ENCODE data around the gene CCDC12. TPM values are rescaled to one million over a fixed set of nuclear protein-coding genes. Genes with fewer than 3 reads are reported as not detected.
A peak's percentile ranks its signal among the peaks of the same experiment; 100 is the strongest.

The CCDC12 gene
- total RNA-seq, 4 donors from 2014 or later: 14.3 to 52.2 (median 42.0) TPM

DNA sequence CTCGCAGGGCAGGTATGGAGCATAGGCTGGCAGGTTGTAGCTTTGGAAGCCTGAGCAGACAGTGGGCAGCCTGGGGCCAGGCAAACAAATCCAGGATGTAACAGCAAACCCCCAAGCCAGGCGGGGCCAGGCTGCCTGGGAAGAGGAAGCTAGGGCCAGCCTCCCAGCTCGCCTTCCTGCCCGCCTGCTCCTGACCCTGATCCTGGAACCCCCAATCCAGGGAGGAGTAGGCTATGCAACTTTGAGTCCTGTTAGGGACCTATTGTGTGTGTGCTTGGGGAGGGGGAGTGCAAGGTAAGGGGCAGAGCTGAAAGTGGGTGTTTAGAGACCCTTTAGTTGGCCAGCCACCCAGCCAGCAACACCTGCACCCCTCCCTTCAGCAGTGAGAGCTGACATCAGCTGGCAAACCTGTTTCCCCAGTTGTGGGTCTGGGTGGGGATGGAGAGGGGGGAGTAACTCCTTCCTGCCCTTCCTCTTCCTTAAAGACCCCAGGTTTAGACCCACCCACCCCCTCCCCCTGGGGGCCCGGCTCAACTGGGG is 5.5 kb upstream of the CCDC12 start:
- H3K36me3 ChIP-seq: no peaks in the 10 kb centered on the region
- TF ChIP-seq POLR2A (IDR thresholded peaks at IDR 0.05): no peak
- no peak for TF ChIP-seq EP300 (IDR thresholded peaks at IDR 0.05)
- TF ChIP-seq POLR2AphosphoS5 (IDR thresholded peaks at IDR 0.05): no peak
- TF ChIP-seq CTCF (IDR thresholded peaks at IDR 0.05): no peak
- peak overlapping the region in 1 of 2 donors; percentile 12 for H3K4me3 ChIP-seq
- WGBS, 2 donors (ENCODE audit: low coverage in 1 of 2): 95% methylated on average over 3 of the region's 5 CpGs; no CpG with 5 or more reads in 1 of the 2 donors
- ATAC-seq: no peak
- H3K27me3 ChIP-seq: no peaks in the 10 kb centered on the region
- peak overlapping the region in 3 of 4 donors; percentile 12 to 47 (median 47) for H3K27ac ChIP-seq
- H3K9me3 ChIP-seq: no peaks in the 10 kb centered on the region
- H3K4me1 ChIP-seq: peaks cover 0 to 47% (median 20%) of the 10 kb centered on the region in 3 donors

DNA sequence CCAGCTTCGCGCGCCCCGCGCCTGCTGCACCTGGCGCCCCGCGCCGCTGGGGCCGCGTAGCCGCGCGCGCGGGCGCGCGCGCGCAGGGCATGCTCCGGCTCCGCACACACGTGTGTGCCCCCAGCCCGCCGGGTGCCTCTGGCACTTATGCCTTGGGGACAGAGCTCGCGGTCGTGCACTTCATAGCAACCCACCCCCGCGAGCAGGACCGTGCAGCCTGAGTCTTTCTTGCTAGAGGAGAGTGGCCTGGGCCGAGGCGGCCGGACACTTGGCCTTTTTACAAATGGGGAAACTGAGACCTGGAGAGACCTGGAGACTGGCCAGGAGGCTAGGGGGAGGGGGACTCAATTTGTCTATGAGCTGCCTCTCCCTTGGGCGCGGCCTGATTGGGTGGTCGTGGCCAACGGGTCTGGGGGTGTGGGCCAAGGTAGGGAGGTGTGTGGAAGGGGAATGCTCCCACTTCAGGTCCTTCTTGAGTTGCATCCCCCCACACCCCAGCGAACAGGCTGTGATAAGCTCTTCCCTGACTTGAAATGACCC is 3.5 kb upstream of the CCDC12 start:
- no peaks in the 10 kb centered on the region for H3K27me3 ChIP-seq
- no peak for TF ChIP-seq POLR2AphosphoS5 (IDR thresholded peaks at IDR 0.05)
- no peak for TF ChIP-seq POLR2A (IDR thresholded peaks at IDR 0.05)
- peak overlapping the region; percentile 73 to 80 for H3K4me3 ChIP-seq
- no peaks in the 10 kb centered on the region for H3K9me3 ChIP-seq
- no peak for ATAC-seq
- peaks cover 0 to 52% (median 28%) of the 10 kb centered on the region in 3 donors for H3K4me1 ChIP-seq
- no peaks in the 10 kb centered on the region for H3K36me3 ChIP-seq
- 8% methylated on average over 4 of the region's 40 CpGs; no CpG with 5 or more reads in 1 of the 2 donors for WGBS, 2 donors (ENCODE audit: low coverage in 1 of 2)
- H3K27ac ChIP-seq: peak overlapping the region in 3 of 4 donors; percentile 88 to 97 (median 89)

DNA sequence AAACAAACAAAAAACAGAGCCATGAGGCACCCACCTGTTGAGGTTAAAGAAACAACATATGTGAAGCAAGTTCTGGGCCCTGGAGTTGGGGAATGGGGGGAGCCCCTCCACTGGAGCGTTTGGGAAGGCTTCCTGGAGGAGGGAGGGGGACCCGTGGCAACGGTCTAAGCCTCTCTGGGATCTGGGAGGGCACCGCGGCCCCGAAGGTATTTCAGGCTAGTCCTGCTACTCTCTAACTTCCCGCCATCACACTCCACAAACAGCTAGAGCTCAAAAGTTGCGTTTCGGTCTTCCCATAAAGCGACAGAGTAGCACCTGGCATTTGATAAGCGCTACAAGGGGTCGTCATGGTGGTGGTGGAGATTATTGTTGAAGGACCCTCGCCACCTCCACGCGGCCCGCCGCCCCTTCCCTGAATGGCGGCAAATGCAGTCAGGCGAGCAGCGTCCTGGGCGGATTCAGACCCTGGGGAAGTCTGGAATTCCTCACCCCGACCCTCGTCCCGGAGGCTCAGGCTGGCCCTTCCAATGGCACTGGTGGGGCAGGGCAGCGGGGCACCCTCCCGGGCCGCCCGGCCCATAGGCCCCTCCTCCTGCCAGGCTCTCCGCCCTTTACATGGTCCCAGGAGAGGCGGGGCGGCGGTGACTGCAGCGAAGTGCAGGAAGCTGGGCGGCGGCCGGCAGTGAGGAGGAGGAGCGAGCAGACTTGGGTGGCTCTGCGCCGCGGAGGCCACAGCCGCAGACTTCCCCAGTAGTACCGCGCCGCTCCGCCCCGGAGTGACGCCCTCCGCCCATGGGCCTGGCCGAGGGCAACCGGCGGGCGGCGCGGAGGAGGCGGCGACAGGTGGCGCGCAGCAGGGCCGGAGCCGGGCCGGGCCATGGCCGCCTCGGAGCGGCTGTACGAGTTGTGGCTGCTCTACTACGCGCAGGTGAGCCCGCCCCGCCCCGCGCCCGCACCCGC is 2.7 kb upstream of the CCDC12 start, which contains the start of gene NBEAL2:
Gene NBEAL2 (plus strand): TSS at position 682 of the 960 bp plus-strand sequence. CDS start 196 bp downstream, at position 878.
- no peaks in the 10 kb centered on the region for H3K36me3 ChIP-seq
- H3K4me3 ChIP-seq: peak within 1 kb of the TSS; percentile 73 to 80
- WGBS, 2 donors (ENCODE audit: low coverage in 1 of 2): no CpG with 5 or more reads among the region's 73 CpGs
- no peaks in the 10 kb centered on the region for H3K27me3 ChIP-seq
- H3K27ac ChIP-seq: peak within 1 kb of the TSS; percentile 85 to 97 (median 88)
- H3K9me3 ChIP-seq: no peaks in the 10 kb centered on the region
- peaks cover 0 to 59% (median 34%) of the 10 kb centered on the region in 3 donors for H3K4me1 ChIP-seq
- ATAC-seq: peak; percentile 90
- TF ChIP-seq EP300 (IDR thresholded peaks at IDR 0.05) (no peak), POLR2AphosphoS5 (IDR thresholded peaks at IDR 0.05) (peak; percentile 68), POLR2A (IDR thresholded peaks at IDR 0.05) (peak; percentile 60), CTCF (IDR thresholded peaks at IDR 0.05) (peak in 3 of 4 experiments; percentile 34 to 41 (median 36))

- peaks cover 0 to 68% (median 37%) of the 10 kb centered on the region in 3 donors for H3K4me1 ChIP-seq
- H3K9me3 ChIP-seq: no peaks in the 10 kb centered on the region
- no peak for ATAC-seq
- 77 to 100% methylated on average over 1 to 3 of the region's 9 CpGs for WGBS, 2 donors (ENCODE audit: low coverage in 1 of 2)
- H3K36me3 ChIP-seq: no peaks in the 10 kb centered on the region
- H3K27me3 ChIP-seq: no peaks in the 10 kb centered on the region
- H3K4me3 ChIP-seq: peak overlapping the region in 1 of 2 donors; percentile 73
- TF ChIP-seq CTCF (IDR thresholded peaks at IDR 0.05) (no peak), POLR2A (IDR thresholded peaks at IDR 0.05) (no peak), POLR2AphosphoS5 (IDR thresholded peaks at IDR 0.05) (no peak)
- peak overlapping the region in 3 of 4 donors; percentile 88 to 97 (median 89) for H3K27ac ChIP-seq
These were observed 1.8 kb upstream of the CCDC12 start for GRCh38 chr3:46978381-46978780.

- ATAC-seq: no peak
- TF ChIP-seq EP300 (IDR thresholded peaks at IDR 0.05) (no peak), POLR2AphosphoS5 (IDR thresholded peaks at IDR 0.05) (no peak), POLR2A (IDR thresholded peaks at IDR 0.05) (no peak), CTCF (IDR thresholded peaks at IDR 0.05) (no peak)
- H3K27me3 ChIP-seq: no peaks in the 10 kb centered on the region
- H3K4me3 ChIP-seq: no peak overlapping the region
- 88 to 100% methylated on average over 1 of the region's 5 CpGs for WGBS, 2 donors (ENCODE audit: low coverage in 1 of 2)
- no peaks in the 10 kb centered on the region for H3K9me3 ChIP-seq
- peak overlapping the region in 1 of 4 donors; percentile 97 for H3K27ac ChIP-seq
- no peaks in the 10 kb centered on the region for H3K36me3 ChIP-seq
- peaks cover 0 to 74% (median 37%) of the 10 kb centered on the region in 3 donors for H3K4me1 ChIP-seq
These were observed 1.3 kb upstream of the CCDC12 start for GRCh38 chr3:46977811-46978195.

Measured in gastroesophageal sphincter (tissue), 4 donors.